RWPE2 (cell line): ENCODE measurements around the gene MAP3K20.

Experiments
- ATAC-seq: fragments of 200-7000 bp; cut with Tn5 transposase; 3 replicates; pipeline ENCODE4 v1.9.1; 2021; ENCODE audit warnings: low read depth
- DNase-seq: peaks from one replicate; pipeline ENCODE4 v3.0.0-alpha.2; 2020; ENCODE audit warnings: low spot score
- H3K27ac ChIP-seq: fragments of 450-650 bp; 2 replicates; pipeline ENCODE4 v1.5.1; 2017; ENCODE audit warnings: mild to moderate bottlenecking; ENCODE audit not compliant: poor library complexity, severe bottlenecking
- H3K27me3 ChIP-seq: fragments of 250-450 bp; sonication (Bioruptor Pico); 2 replicates; pipeline ENCODE4 v1.5.1; 2021; ENCODE audit warnings: mild to moderate bottlenecking, moderate library complexity; ENCODE audit not compliant: insufficient read depth, poor library complexity, severe bottlenecking
- H3K36me3 ChIP-seq: fragments of 250-450 bp; sonication (Bioruptor Pico); 2 replicates; pipeline ENCODE4 v1.5.1; 2020; ENCODE audit warnings: low read depth, mild to moderate bottlenecking, moderate library complexity
- H3K4me1 ChIP-seq: fragments of 250-450 bp; sonication (Bioruptor Pico); 2 replicates; pipeline ENCODE4 v1.5.1; 2021; ENCODE audit warnings: mild to moderate bottlenecking, moderate library complexity; ENCODE audit not compliant: insufficient read depth, poor library complexity, severe bottlenecking
- H3K4me3 ChIP-seq: fragments of 250-450 bp; sonication (Bioruptor Pico); 2 replicates; pipeline ENCODE4 v1.5.1; 2021; ENCODE audit warnings: mild to moderate bottlenecking, moderate library complexity; ENCODE audit not compliant: severe bottlenecking
- H3K9me3 ChIP-seq: fragments of 250-450 bp; sonication (Bioruptor Pico); 2 replicates; pipeline ENCODE4 v1.5.1; 2021; ENCODE audit warnings: mild to moderate bottlenecking, moderate library complexity; ENCODE audit not compliant: severe bottlenecking
- CTCF ChIP-seq: fragments of 450-650 bp; IDR thresholded peaks from one replicate; pipeline ENCODE4 v1.5.1; 2017; ENCODE audit warnings: mild to moderate bottlenecking, moderate library complexity; ENCODE audit not compliant: poor library complexity, severe bottlenecking

Gene MAP3K20

DNA sequence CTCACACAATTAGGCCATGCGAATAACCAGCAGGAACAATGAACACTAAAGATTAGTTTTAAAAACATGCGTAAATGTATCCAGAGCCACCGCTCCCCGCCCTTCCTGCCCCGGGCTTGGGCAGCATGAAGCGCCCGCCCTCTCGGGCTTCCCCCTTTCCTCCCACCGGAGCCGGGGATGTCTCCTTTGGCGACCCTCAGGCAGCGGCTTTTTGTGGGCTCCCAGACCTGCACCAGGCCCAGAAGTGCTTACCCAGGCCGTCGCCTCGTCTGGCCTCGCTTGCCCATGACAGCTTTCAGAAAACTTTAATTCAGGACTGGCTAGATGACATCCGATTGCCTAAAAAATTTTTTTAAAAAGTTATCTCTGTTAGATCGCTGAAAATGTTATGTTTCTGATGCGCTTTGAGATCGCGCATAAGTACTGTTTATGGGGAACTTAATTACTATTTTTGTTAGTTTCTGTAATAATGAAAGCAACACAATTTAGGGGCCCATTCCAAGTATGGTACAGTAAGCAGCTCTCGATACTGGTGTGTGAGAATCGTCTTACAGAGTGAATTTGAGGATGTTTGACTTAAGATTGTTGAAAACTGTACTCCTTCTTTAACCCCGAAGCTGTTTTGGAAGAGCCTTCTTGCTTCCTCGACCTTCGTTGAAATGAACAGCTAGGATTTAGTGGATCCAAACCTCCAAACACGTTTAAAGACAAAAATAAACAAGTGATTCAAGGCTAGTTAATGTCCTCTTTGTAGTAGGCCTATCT, 1.1 kb downstream of the MAP3K20 start:
- H3K27me3 ChIP-seq: no peaks in the 10 kb centered on the region
- H3K9me3 ChIP-seq: no peaks in the 10 kb centered on the region
- no peak for TF ChIP-seq CTCF
- peaks cover 12% of the 10 kb centered on the region for H3K36me3 ChIP-seq
- H3K4me1 ChIP-seq: peaks cover 28% of the 10 kb centered on the region
- H3K27ac ChIP-seq: peak overlapping the region; percentile 74
- DNase-seq (peak; percentile 55), ATAC-seq (peak; percentile 11; the same call in 1 of the 3 replicates)
- H3K4me3 ChIP-seq: peak overlapping the region; percentile 70

GRCh38 chr2:173077506-173078177, 2.0 kb downstream of the MAP3K20 start:
- Histone ChIP-seq H3K4me3 (peak overlapping the region; percentile 70), H3K9me3 (no peaks in the 10 kb centered on the region), H3K27ac (peak overlapping the region; percentile 74), H3K36me3 (peaks cover 12% of the 10 kb centered on the region), H3K4me1 (peaks cover 28% of the 10 kb centered on the region), H3K27me3 (no peaks in the 10 kb centered on the region)
- DNase-seq (no peak), ATAC-seq (no peak)
- no peak for TF ChIP-seq CTCF

DNA sequence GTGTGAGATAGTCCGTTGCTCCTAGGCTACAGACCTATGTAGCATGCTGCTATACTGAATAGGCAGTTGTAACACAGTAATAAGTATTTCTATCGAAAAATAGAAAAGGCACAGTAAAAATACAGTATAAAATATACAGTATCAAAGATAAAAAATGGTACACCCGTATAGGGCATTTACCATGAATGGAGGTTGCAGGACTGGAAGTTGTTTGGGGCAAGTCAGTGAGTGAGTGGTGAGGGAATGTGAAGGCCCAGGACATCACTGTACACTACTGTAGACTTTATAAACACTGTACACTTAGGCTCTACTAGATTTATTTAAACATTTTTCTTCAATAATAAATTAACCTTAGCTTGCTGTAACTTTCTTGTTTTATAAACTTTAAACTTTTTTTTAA, 3.5 kb downstream of the MAP3K20 start:
- H3K27me3 ChIP-seq: no peaks in the 10 kb centered on the region
- ATAC-seq (no peak), DNase-seq (no peak)
- peaks cover 28% of the 10 kb centered on the region for H3K4me1 ChIP-seq
- TF ChIP-seq CTCF: no peak
- H3K4me3 ChIP-seq: no peak overlapping the region
- H3K27ac ChIP-seq: peak overlapping the region; percentile 74
- no peaks in the 10 kb centered on the region for H3K9me3 ChIP-seq
- peaks cover 12% of the 10 kb centered on the region for H3K36me3 ChIP-seq

DNA sequence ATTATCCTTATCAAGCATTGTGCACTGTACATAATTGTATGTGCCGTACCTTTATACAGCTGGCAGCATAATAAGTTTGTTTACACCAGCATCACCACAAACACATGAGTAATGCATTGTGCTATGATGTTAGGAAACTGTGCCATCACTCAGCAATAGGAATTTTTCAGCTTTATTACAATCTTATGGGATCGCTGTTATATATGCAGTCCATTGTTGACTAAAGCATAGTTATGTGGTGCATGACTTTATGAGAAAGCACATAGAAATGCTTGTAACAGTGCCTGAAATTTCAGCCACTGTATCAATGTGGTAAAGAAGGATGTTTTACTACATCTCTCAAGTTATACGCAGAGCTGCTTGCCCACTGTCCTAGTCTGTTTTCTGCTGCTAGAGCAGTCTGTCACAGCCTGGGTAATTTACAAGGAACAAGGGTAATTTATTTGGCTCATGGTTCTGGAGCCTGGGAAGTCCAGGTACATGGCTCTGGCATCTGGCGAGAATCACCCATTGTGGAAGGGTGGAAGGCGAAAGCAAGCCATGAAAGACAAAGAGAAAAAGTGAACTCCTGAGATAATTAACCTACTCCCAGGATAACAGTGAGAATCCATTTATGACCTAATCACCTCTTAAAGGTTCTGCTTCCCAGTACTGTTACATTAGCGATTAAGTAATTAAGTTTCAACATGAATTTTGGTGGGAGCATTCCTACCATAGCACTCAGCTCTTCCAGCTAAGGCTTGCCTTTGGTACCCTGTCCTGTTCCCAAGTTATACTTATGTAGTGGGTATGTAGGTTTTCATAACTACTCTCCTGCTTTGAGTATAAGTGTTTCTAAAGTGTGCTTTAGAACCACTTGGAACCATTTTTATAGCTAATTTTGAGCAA, 4.6 kb downstream of the MAP3K20 start:
- no peak overlapping the region for H3K4me3 ChIP-seq
- TF ChIP-seq CTCF: no peak
- no peaks in the 10 kb centered on the region for H3K27me3 ChIP-seq
- H3K4me1 ChIP-seq: peaks cover 28% of the 10 kb centered on the region
- peak; percentile 82 for ATAC-seq
- H3K27ac ChIP-seq: peak overlapping the region; percentile 74
- H3K9me3 ChIP-seq: no peaks in the 10 kb centered on the region
- no peak for DNase-seq
- H3K36me3 ChIP-seq: peaks cover 12% of the 10 kb centered on the region
